WI38 (cell line): ENCODE results near the gene LRRC27.
"Not testable (repeated sequence)": the region's sequence is repeated elsewhere in the genome, so short reads cannot be mapped to it uniquely, and the experiment has no call there.

ENCODE experiments used
- H3K4me3 ChIP-seq: 2 replicates; pipeline ENCODE4 v1.5.1; 2011; ENCODE audit warnings: low read depth, mild to moderate bottlenecking, control low read depth, low read length
- CTCF ChIP-seq: IDR thresholded peaks from 2 replicates; pipeline ENCODE4 v1.5.1; 2012; ENCODE audit warnings: low read depth, mild to moderate bottlenecking, control low read depth, low read length

The LRRC27 gene

GRCh38 chr10:132313865-132314264 lies 18.1 kb upstream of the LRRC27 start:
- no peak overlapping the region for H3K4me3 ChIP-seq
- no peak for TF ChIP-seq CTCF

GRCh38 chr10:132314336-132314735 lies 17.7 kb upstream of the LRRC27 start:
- TF ChIP-seq CTCF, result no peak
- no peak overlapping the region for H3K4me3 ChIP-seq

- not testable (repeated sequence) for H3K4me3 ChIP-seq
These were observed 17.1 kb upstream of the LRRC27 start for GRCh38 chr10:132314881-132315280.

- no peak overlapping the region for H3K4me3 ChIP-seq
- TF ChIP-seq CTCF, result no peak
These were observed 15.9 kb upstream of the LRRC27 start for GRCh38 chr10:132316133-132316532.

- not testable (repeated sequence) for H3K4me3 ChIP-seq
These were observed 14.5 kb upstream of the LRRC27 start for GRCh38 chr10:132317477-132317876.

GRCh38 chr10:132319853-132320653 lies 11.9 kb upstream of the LRRC27 start:
- no peak for TF ChIP-seq CTCF
- H3K4me3 ChIP-seq, result no peak overlapping the region

- H3K4me3 ChIP-seq, result no peak overlapping the region
- no peak for TF ChIP-seq CTCF
These were observed 11.1 kb upstream of the LRRC27 start for GRCh38 chr10:132320654-132321469.

- no peak overlapping the region for H3K4me3 ChIP-seq
- TF ChIP-seq CTCF, result no peak
These were observed 10.3 kb upstream of the LRRC27 start for GRCh38 chr10:132321726-132322125.
